IPS-NIHi11 (cell line): ENCODE measurements around the gene KRTAP2-1.
"Not testable (repeated sequence)": the region's sequence is repeated elsewhere in the genome, so short reads cannot be mapped to it uniquely, and the experiment has no call there.

Source experiments
- DNase-seq: peaks from one replicate; pipeline ENCODE4 v3.0.0; 2012; ENCODE audit warnings: mixed read lengths, low spot score

KRTAP2-1 gene

DNA sequence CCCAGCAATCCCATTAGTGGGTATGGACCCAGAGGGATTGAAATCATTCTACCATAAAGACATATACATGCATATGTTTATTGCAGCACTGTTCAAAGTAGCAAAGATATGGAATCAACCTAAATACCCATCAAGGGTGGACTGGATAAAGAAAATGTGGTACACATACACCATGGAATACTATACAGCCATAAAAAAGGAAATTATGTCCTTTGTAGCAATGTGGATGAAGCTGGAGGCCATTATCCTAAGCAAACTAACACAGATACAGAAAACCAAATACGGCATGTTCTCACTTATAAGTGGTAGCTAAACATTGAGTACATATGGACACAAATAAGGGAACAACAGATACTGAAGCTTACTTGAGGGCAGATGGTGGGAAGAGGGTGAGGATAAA, 10.4 kb upstream of the KRTAP2-1 start:
- DNase-seq, result no peak

DNA sequence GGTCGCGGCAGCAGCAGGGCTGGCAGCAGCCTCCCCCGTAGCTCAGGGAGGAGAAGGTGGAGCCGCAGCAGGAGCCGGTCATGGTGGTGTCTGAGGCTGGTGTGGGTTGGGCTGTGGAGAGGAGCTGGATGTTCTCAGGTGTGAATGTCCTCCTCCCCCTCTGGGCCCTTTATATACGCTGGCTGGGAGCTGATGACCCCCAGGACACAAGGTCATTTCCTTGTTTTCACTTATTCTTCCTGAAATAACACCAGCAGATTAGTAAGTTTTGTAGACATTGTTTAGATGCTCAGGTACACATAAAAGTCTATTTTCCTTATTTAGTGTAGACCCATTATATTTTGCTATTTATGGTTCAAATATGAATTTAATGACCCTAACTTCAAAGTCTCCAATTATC, 8.0 kb upstream of the KRTAP2-1 start, which contains the start of gene KRTAP2-2:
TSS of gene KRTAP2-2 (minus strand) at position 101 of the 400 bp plus-strand sequence. CDS start at position 82, 19 bp downstream.
- not testable (repeated sequence) for DNase-seq

DNA sequence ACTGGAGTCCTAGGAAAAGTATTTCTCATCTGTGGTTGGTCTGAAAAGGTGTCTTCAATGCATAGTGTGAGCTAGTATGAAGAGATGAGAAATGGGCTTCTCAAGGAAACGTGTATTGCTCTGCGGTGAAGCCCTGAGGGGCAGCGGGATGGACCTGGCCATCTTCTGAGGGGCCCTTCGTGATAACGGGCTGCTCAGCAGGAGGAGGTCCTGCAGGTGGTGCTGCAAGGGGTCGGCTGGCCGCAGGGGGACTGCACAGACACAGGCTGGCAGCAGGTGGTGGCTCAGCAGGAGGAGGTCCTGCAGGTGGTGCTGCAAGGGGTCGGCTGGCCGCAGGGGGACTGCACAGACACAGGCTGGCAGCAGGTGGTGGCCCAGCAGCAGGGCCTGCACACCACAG, 7.4 kb upstream of the KRTAP2-1 start:
- DNase-seq, result not testable (repeated sequence)

DNA sequence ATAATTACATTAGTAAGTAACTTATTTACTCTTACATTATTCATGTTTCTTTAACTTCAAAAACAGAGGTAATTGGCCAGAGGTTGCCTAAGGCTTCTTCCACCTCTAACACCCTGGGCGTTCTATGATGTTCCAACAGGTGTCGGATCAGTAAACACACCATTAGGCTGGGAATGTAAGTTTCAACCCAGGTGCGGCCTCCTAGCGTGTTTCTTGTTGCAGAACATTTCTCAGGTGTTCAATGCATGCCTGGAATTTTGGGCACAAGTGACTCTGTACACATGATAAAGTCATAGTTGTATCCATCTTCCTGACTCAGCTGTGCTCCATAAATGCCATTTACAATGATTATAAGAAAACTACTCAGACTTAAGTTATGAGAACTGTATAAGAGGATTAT, 6.9 kb upstream of the KRTAP2-1 start:
- no peak for DNase-seq

- DNase-seq, result no peak
Measured at GRCh38 chr17:41052566-41052965, 5.5 kb upstream of the KRTAP2-1 start.

DNA sequence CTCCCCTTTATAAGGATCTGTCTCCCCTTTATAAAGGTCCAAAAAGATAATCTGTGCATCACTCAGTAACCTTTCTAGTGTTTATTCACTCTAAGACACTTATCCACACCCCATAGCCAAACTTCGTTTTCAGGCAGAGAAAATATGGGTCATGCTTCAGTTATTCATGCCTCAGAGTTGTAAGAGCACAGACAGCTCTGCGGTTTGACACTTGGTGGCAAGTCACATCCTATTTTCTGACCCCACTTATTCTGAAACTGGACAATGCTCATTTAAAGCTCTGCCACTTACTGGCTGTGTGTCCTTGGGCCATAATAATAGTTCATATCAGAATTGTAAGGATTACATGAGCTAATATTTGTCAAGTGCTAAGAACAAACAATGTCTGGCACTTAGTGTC, 2.0 kb upstream of the KRTAP2-1 start:
- no peak for DNase-seq

GRCh38 chr17:41048441-41048840, 1.3 kb upstream of the KRTAP2-1 start:
- no peak for DNase-seq

DNA sequence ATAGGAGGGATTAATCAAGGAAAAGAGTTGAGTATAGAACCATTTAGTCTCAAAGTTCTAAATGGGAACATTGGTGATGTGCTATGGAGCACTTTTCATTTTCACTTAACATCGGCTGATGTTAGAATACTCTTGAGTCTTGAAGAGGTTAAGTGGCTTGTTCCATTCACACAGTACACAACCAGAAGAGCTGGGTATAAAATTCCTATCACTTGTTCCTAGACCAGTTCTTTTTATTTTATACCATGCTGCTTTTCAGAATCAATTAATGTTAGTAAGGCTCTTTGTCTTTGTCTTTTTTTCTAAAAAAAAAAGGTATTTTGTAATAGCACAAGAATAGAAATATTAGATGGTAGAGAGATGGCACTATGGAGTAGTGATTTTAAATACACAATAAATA, 4.2 kb downstream of the KRTAP2-1 start:
- no peak for DNase-seq

- DNase-seq, result not testable (repeated sequence)
Measured at GRCh38 chr17:41040783-41041571, 6.1 kb downstream of the KRTAP2-1 start, which contains the start of gene KRTAP1-1. Gene KRTAP1-1 (minus strand): TSS chr17:41041450. CDS start chr17:41041397, 53 bp downstream.

DNA sequence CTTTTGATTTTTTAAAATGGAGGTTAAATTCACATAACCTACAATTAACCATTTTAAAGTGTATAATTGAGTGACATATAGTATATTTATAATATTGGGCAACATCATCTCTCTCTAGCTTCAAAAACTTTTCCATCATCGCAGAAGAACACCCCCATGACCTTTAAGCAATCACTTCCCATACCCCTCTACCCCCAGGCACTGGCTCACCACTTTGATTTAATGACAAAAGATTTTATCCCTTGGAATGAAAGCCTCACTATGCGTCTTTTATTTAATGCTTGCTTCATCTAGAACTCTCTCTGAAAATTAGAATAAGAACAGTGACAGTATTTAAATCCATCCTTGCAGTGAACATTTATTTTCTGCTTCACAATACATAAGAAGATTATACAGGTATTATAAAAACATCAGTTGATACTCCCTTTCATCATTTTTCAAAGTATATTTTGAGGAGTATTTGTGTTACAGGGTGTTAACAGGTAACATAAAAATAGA, 9.2 kb downstream of the KRTAP2-1 start:
- no peak for DNase-seq

DNA sequence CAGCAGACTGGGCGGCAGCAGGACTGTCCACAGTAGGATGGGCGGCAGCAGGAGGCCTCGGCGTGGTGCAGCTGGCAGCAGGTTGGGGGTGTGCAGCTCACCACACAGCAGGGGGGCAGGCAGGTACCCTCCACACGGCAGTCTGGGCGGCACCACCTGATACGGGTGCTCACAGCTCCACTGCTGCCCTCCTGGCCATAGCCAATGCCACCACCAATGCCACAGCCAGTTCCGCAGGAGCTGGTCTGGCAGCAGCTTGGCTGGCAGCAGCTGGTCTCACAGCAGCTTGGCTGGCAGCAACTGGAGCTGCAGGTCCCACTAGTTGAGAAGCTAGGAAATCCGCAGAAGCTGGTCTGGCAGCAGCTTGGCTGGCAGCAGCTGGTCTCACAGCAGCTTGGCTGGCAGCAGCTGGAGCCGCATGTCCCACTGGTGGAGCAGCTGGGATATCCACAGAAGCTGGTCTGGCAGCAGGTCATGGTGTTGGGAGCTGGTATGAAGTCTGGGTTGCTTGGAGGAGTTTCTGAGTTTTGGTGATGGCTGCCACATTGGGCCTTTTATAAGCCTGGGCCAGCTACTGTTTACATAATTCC, 12.7 kb downstream of the KRTAP2-1 start, which contains the start of gene KRTAP1-3:
TSS of gene KRTAP1-3 (minus strand) at position 529 of the 590 bp plus-strand sequence. CDS start at position 476, 53 bp downstream.
- DNase-seq, result not testable (repeated sequence)

- no peak for DNase-seq
Measured at GRCh38 chr17:41029633-41030245, 17.4 kb downstream of the KRTAP2-1 start, which contains the start of gene KRTAP1-4. Gene KRTAP1-4 (minus strand): TSS chr17:41030195. CDS start chr17:41030078, 117 bp downstream.

GRCh38 chr17:41026715-41027471, 20.2 kb downstream of the KRTAP2-1 start, which contains the start of gene KRTAP1-5:
Gene KRTAP1-5 (minus strand): TSS chr17:41027208. CDS start chr17:41027155, 53 bp downstream.
- no peak for DNase-seq

GRCh38 chr17:41024697-41025096, 22.4 kb downstream of the KRTAP2-1 start:
- no peak for DNase-seq

DNA sequence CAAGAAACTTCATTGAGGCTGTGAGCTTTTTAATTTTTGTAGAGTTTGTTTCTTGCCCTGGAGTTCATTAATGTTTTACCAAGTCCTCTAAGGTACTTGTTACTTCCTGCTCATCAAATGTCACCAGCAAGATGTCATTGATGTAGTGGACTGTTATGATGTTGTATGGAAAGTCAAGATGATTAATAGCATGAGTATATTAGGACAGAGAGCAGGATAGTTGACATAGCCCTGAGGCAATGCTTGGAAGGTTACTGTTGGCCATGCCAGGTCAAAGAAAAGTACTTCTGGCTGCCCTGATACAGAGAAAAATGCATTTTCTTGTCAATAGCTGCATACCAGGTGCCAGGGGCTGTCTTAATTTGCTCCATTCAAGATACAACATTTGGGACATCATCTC, 26.8 kb downstream of the KRTAP2-1 start:
- DNase-seq, result no peak

DNA sequence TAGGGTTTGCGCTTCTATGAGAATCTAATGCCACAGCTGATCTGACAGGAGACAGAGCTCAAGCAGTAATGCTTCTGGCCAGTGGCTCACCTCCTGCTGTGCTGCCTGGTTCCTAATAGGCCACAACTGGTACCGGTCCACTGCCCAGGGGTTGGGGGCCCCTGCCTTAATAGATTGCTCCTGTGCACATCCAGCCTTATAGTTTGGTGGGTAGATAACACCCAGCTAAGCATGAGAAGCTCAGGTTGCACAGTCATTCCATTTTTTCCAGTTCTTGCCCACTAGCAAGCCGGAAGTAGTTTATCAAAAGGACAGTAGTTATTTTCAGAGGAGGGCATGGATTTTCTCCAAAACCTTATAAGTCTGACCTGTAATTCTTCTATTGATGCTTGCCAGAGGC, 27.7 kb downstream of the KRTAP2-1 start:
- peak; percentile 8 for DNase-seq

- no peak for DNase-seq
Measured at GRCh38 chr17:41018541-41018940, 28.6 kb downstream of the KRTAP2-1 start.

DNA sequence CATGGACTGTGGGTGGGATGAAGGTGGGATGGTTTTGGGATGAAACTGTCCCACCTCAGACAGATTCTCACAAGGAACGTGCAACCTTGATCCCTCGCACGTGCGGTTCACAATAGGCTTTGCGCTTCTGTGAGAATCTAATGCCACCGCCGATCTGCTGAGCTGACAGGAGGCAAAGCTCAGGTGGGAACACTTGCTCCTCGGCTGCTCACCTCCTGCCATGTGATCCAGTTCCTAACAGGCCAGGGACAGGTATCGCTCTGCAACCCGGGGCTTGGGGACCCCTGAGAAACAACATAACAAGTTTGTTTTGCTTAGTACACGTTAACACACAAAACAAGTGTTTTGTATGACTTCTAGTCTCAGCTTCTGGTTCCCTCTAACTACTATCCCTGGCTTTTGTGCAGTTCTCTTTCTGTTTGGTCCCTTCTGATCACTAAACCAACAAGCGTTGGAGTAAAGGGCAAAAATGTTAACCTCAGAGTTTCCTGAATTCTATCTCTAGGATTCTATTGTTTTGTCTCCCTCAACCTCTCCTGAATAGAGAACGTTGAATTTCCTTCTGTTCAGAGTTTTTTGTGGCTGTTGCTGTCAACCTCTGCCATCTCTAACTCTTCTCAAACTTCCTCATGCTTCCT, 30.4 kb downstream of the KRTAP2-1 start:
- no peak for DNase-seq

- no peak for DNase-seq
Measured at GRCh38 chr17:41015454-41015853, 31.7 kb downstream of the KRTAP2-1 start.

- DNase-seq, result no peak
Measured at GRCh38 chr17:41013606-41014005, 33.5 kb downstream of the KRTAP2-1 start.

- DNase-seq, result no peak
Measured at GRCh38 chr17:41013181-41013580, 33.9 kb downstream of the KRTAP2-1 start.
